NCI-H128 (cell line): ENCODE data around the gene ZNF343.

ENCODE experiments used
- DNase-seq: peaks from one replicate; lab custom pipeline; 2025; ENCODE audit not compliant: unreplicated experiment; lab: John Stamatoyannopoulos, UW

The ZNF343 gene

DNA sequence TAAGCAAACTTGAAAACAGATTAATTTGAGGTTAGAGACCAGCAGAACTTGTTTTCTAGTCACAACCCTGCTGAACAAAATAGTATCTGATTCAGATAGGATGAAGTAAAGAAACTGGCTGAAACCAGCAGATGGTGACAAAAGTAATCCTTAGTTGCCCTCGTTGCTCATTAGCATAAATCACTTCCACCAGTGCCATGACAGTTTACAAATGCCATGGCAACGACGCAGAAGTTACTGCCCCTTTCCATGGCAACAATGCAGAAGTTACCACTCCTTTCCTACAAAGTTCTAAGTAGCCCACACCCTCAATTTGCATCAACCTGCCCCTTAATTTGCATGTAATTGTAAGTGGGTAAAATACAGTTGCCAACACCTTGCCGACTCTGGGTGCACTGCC, 61.9 kb downstream of the ZNF343 start:
- no peak for DNase-seq
